OCI-LY1 (cell line): ENCODE results near the gene UBE2D4.

Source experiments
- CTCF ChIP-seq: fragments of 200-600 bp; sonication (generic), shearing (Covaris generic); IDR thresholded peaks from 2 replicates; pipeline ENCODE4 v1.5.1; 2017; ENCODE audit warnings: mild to moderate bottlenecking, antibody characterized with exemption, low read length, moderate library complexity, mixed read lengths
- EZH2 ChIP-seq: fragments of 200-600 bp; sonication (generic), shearing (Covaris generic); IDR thresholded peaks from 2 replicates; pipeline ENCODE4 v1.8.0; 2017; ENCODE audit warnings: borderline replicate concordance, mixed run types, mild to moderate bottlenecking, antibody characterized with exemption, low read length, moderate library complexity, mixed read lengths

- TF ChIP-seq CTCF (no peak), EZH2 (no peak)
Observed at GRCh38 chr7:43884209-43884608, 42.0 kb upstream of the UBE2D4 start.
